OCI-LY1 (cell line): Measurements from ENCODE around the gene SETD5.

Source experiments
- H2AFZ ChIP-seq: fragments of 200-600 bp; sonication (generic), shearing (Covaris generic); 2 replicates; pipeline ENCODE4 v1.6.0; 2014; ENCODE audit warnings: antibody characterized with exemption, mild to moderate bottlenecking, low read length
- H3F3A ChIP-seq: fragments of 200-600 bp; sonication (generic), shearing (Covaris generic); 2 replicates; pipeline ENCODE4 v1.6.0; 2014; ENCODE audit warnings: mild to moderate bottlenecking, antibody characterized with exemption, low read length, moderate library complexity; ENCODE audit not compliant: insufficient read depth
- H3K27ac ChIP-seq: fragments of 200-600 bp; sonication (generic); 2 replicates; pipeline ENCODE4 v1.5.1; 2014; ENCODE audit warnings: low read length, mixed run types, mild to moderate bottlenecking, low read depth; ENCODE audit not compliant: poor library complexity, severe bottlenecking
- H3K27me3 ChIP-seq: fragments of 200-600 bp; sonication (generic); 2 replicates; pipeline ENCODE4 v1.6.0; 2014; ENCODE audit warnings: antibody characterized with exemption, mild to moderate bottlenecking, low read length, moderate library complexity; ENCODE audit not compliant: insufficient read depth
- H3K36me3 ChIP-seq: fragments of 200-600 bp; sonication (generic); 2 replicates; pipeline ENCODE4 v1.6.1; 2014; ENCODE audit warnings: mild to moderate bottlenecking, antibody characterized with exemption, low read length, moderate library complexity, mixed read lengths; ENCODE audit not compliant: insufficient read depth
- H3K4me1 ChIP-seq: fragments of 200-600 bp; sonication (generic); 2 replicates; pipeline ENCODE4 v1.5.1; 2014; ENCODE audit warnings: mild to moderate bottlenecking, low read length, moderate library complexity; ENCODE audit not compliant: insufficient read depth, severe bottlenecking
- H3K4me2 ChIP-seq: fragments of 200-600 bp; sonication (generic), shearing (Covaris generic); 2 replicates; pipeline ENCODE4 v1.6.1; 2014; ENCODE audit warnings: low read length
- H3K4me3 ChIP-seq: fragments of 200-600 bp; sonication (generic); 2 replicates; pipeline ENCODE4 v1.5.1; 2014; ENCODE audit warnings: low read length, low read depth, mild to moderate bottlenecking, mixed read lengths; ENCODE audit not compliant: poor library complexity, severe bottlenecking
- H3K79me2 ChIP-seq: fragments of 200-600 bp; shearing (Covaris generic); 2 replicates; pipeline ENCODE4 v1.6.1; 2016; ENCODE audit warnings: mixed run types, low read length, mixed read lengths; ENCODE audit not compliant: insufficient read depth
- H3K9ac ChIP-seq: fragments of 200-600 bp; sonication (generic), shearing (Covaris generic); 2 replicates; pipeline ENCODE4 v1.6.1; 2014; ENCODE audit warnings: mild to moderate bottlenecking, low read length, mixed read lengths
- H3K9me2 ChIP-seq: fragments of 200-600 bp; sonication (generic), shearing (Covaris generic); 2 replicates; pipeline ENCODE4 v1.6.1; 2014; ENCODE audit warnings: low read depth, mild to moderate bottlenecking, low read length, mixed read lengths
- H3K9me3 ChIP-seq: fragments of 200-600 bp; shearing (Covaris generic); 2 replicates; pipeline ENCODE4 v1.6.1; 2014; ENCODE audit warnings: low read length, mixed read lengths
- H4K20me1 ChIP-seq: fragments of 200-600 bp; sonication (generic), shearing (Covaris generic); 2 replicates; pipeline ENCODE4 v1.6.0; 2016; ENCODE audit warnings: mild to moderate bottlenecking, low read length; ENCODE audit not compliant: insufficient read depth
- EZH2 ChIP-seq: fragments of 200-600 bp; sonication (generic), shearing (Covaris generic); IDR thresholded peaks from 2 replicates; pipeline ENCODE4 v1.8.0; 2017; ENCODE audit warnings: borderline replicate concordance, mixed run types, mild to moderate bottlenecking, antibody characterized with exemption, low read length, moderate library complexity, mixed read lengths
- TF ChIP-seq, protein P1 (sequence below): fragments of 200-600 bp; sonication (generic), shearing (Covaris generic); IDR thresholded peaks from 2 replicates; pipeline ENCODE4 v1.5.1; 2017; ENCODE audit warnings: mild to moderate bottlenecking, antibody characterized with exemption, low read length, moderate library complexity, mixed read lengths

Gene SETD5

DNA sequence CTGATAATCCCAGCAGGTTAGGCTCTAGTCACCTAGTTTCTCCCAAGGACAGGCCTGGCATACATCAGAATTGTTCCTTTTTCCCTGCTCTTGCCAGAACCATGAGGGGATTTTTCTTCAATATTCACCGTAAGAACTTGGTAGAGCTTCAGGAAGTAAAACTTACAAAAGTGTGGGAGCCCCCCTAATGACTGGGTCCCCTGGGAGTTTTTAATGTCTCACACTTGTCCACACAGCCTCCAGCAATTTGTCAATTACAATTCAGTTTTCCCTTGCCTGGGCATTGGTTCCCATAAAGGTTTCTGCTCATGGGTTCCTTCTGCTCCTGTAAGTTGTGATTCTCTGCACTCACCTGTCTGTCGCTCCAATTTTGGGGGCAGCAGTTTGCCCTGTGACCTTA lies 127.7 kb downstream of the SETD5 start:
- Histone ChIP-seq H3K27ac (no peak overlapping the region), H3K4me3 (no peak overlapping the region), H3K9me2 (no peaks in the 10 kb centered on the region), H3K36me3 (no peaks in the 10 kb centered on the region), H3K4me2 (no peak overlapping the region), H3F3A (no peaks in the 10 kb centered on the region), H3K9me3 (no peaks in the 10 kb centered on the region), H3K27me3 (no peaks in the 10 kb centered on the region), H3K9ac (no peak overlapping the region), H3K79me2 (no peaks in the 10 kb centered on the region), H2AFZ (no peak overlapping the region), H4K20me1 (no peaks in the 10 kb centered on the region), H3K4me1 (no peaks in the 10 kb centered on the region)
- TF ChIP-seq, protein P1, sequence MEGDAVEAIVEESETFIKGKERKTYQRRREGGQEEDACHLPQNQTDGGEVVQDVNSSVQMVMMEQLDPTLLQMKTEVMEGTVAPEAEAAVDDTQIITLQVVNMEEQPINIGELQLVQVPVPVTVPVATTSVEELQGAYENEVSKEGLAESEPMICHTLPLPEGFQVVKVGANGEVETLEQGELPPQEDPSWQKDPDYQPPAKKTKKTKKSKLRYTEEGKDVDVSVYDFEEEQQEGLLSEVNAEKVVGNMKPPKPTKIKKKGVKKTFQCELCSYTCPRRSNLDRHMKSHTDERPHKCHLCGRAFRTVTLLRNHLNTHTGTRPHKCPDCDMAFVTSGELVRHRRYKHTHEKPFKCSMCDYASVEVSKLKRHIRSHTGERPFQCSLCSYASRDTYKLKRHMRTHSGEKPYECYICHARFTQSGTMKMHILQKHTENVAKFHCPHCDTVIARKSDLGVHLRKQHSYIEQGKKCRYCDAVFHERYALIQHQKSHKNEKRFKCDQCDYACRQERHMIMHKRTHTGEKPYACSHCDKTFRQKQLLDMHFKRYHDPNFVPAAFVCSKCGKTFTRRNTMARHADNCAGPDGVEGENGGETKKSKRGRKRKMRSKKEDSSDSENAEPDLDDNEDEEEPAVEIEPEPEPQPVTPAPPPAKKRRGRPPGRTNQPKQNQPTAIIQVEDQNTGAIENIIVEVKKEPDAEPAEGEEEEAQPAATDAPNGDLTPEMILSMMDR, result no peak
- TF ChIP-seq EZH2, result no peak
